H1 (cell line): ENCODE results near the gene TIAM2. TPM values are rescaled to one million over a fixed set of nuclear protein-coding genes. Genes with fewer than 3 reads are reported as not detected.

Experiments used
- CTCF ChIA-PET: fragments of 300-600 bp; sonication (Branson Sonifier 250); formaldehyde crosslinking; loops from one replicate; lab custom pipeline; 2021; ENCODE audit not compliant: partially characterized antibody; lab: Charles Lee
- POLR2A ChIA-PET: fragments of 300-600 bp; sonication (Branson Sonifier 250); formaldehyde crosslinking; loops from one replicate; lab custom pipeline; 2021; ENCODE audit warnings: inconsistent platforms; ENCODE audit not compliant: partially characterized antibody; lab: Charles Lee
- DNase-seq, 2 experiments: peaks; one replicate each; pipeline versions ENCODE4 v3.0.0 to v3.0.0-alpha.2; 2010 to 2022; ENCODE audit warnings: low spot score in 2 of 2, low read depth in 1 of 2, mixed read lengths in 1 of 2
- FAIRE-seq: peaks from 2 replicates; lab custom pipeline; 2011; peaks lifted over from hg19 to GRCh38; lab: Jason Lieb, UNC
- H2AFZ ChIP-seq: 2 replicates; pipeline ENCODE4 v1.8.1; 2012; ENCODE audit warnings: low read length, inconsistent platforms
- H2AK5ac ChIP-seq: 2 replicates; pipeline ENCODE4 v1.6.1; 2013; ENCODE audit warnings: low read depth, low read length
- H2BK120ac ChIP-seq: replicated peaks from 2 replicates; pipeline ENCODE3; 2013; ENCODE audit warnings: low read depth, low read length, inconsistent platforms
- H2BK12ac ChIP-seq: 2 replicates; pipeline ENCODE4 v1.6.1; 2013; ENCODE audit warnings: low read depth, low read length
- H2BK15ac ChIP-seq: 2 replicates; pipeline ENCODE4 v1.6.1; 2013; ENCODE audit warnings: low read length
- H2BK20ac ChIP-seq: 2 replicates; pipeline ENCODE4 v1.6.1; 2013; ENCODE audit warnings: low read length
- H2BK5ac ChIP-seq: 2 replicates; pipeline ENCODE4 v1.6.1; 2013; ENCODE audit warnings: low read depth, low read length
- H3K14ac ChIP-seq: 2 replicates; pipeline ENCODE4 v1.6.1; 2013; ENCODE audit warnings: inconsistent platforms; ENCODE audit not compliant: insufficient read length
- H3K18ac ChIP-seq: 2 replicates; pipeline ENCODE4 v1.6.1; 2013; ENCODE audit warnings: low read length; ENCODE audit errors: extremely low read depth
- H3K23ac ChIP-seq: 2 replicates; pipeline ENCODE4 v1.6.1; 2013; ENCODE audit warnings: inconsistent platforms; ENCODE audit not compliant: insufficient read length
- H3K23me2 ChIP-seq: 2 replicates; pipeline ENCODE4 v1.6.1; 2013; ENCODE audit warnings: low read depth, low read length
- H3K27ac ChIP-seq: 2 replicates; pipeline ENCODE4 v1.6.1; 2011; ENCODE audit warnings: low read depth, low read length, inconsistent platforms
- H3K27me3 ChIP-seq, 4 experiments: replicated peaks in 1 of 4; 1 replicate in 1 of 4; 2 replicates in 3 of 4; pipeline versions ENCODE4 v1.6.1 to v1.8.1; 2011 to 2013; ENCODE audit warnings: low read length in 3 of 4, mild to moderate bottlenecking in 3 of 4, inconsistent platforms in 2 of 4, mixed read lengths in 2 of 4, moderate library complexity in 1 of 4; ENCODE audit not compliant: control insufficient read depth in 3 of 4, insufficient read depth in 3 of 4; ENCODE audit errors: extremely low read depth in 1 of 4
- H3K36me3 ChIP-seq, 4 experiments: 2 replicates each; pipeline versions ENCODE4 v1.6.1 to v1.8.1; 2011 to 2013; ENCODE audit warnings: mild to moderate bottlenecking in 4 of 4, low read length in 3 of 4, moderate library complexity in 2 of 4, control low read depth in 1 of 4, inconsistent platforms in 1 of 4; ENCODE audit not compliant: insufficient read depth in 4 of 4, control insufficient read depth in 2 of 4
- H3K4ac ChIP-seq: replicated peaks from 2 replicates; pipeline ENCODE3; 2013; ENCODE audit warnings: low read length, low read depth, mixed read lengths, inconsistent platforms; ENCODE audit not compliant: insufficient read length
- H3K4me1 ChIP-seq, 4 experiments: replicated peaks in 1 of 4; 1 replicate in 1 of 4; 2 replicates in 3 of 4; pipeline versions ENCODE4 v1.6.1 to v1.8.1; 2011 to 2013; ENCODE audit warnings: low read length in 3 of 4, inconsistent platforms in 2 of 4, mixed read lengths in 1 of 4; ENCODE audit not compliant: insufficient read depth in 4 of 4, control insufficient read depth in 3 of 4
- H3K4me2 ChIP-seq, 2 experiments: 2 replicates each; pipeline versions ENCODE4 v1.6.1 to v1.8.1; 2011 to 2013; ENCODE audit warnings: low read depth in 2 of 2, low read length in 2 of 2, control low read depth in 1 of 2, inconsistent platforms in 1 of 2, mild to moderate bottlenecking in 1 of 2; ENCODE audit not compliant: insufficient read depth in 1 of 2
- H3K4me3 ChIP-seq, 4 experiments: fragments of 200-600, 300-600 bp in 1 of 4; sonication (generic), shearing (Covaris generic), sonication (Bioruptor Twin) in 1 of 4; 2 replicates each; pipeline versions ENCODE4 v1.5.1 to v1.8.1; 2011 to 2016; ENCODE audit warnings: low read length in 4 of 4, low read depth in 3 of 4, control low read depth in 2 of 4, inconsistent platforms in 2 of 4, mild to moderate bottlenecking in 2 of 4, mixed read lengths in 1 of 4, moderate library complexity in 1 of 4; ENCODE audit not compliant: insufficient read depth in 2 of 4; ENCODE audit errors: extremely low read depth in 1 of 4
- H3K56ac ChIP-seq: replicated peaks from 2 replicates; pipeline ENCODE3; 2013; ENCODE audit warnings: low read depth, mild to moderate bottlenecking, mixed read lengths, low read length, inconsistent platforms; ENCODE audit not compliant: insufficient read length
- H3K79me1 ChIP-seq: 2 replicates; pipeline ENCODE4 v1.6.1; 2013; ENCODE audit warnings: low read depth, low read length, control low read depth
- H3K79me2 ChIP-seq, 2 experiments: 2 replicates each; pipeline versions ENCODE4 v1.6.1 to v1.8.1; 2012 to 2013; ENCODE audit warnings: low read length in 2 of 2, mild to moderate bottlenecking in 2 of 2, inconsistent platforms in 1 of 2; ENCODE audit not compliant: insufficient read depth in 2 of 2, control insufficient read depth in 1 of 2
- H3K9ac ChIP-seq, 4 experiments: replicated peaks in 1 of 4; 1 replicate in 1 of 4; 2 replicates in 3 of 4; pipeline versions ENCODE4 v1.6.1 to v1.8.1; 2011 to 2013; ENCODE audit warnings: low read depth in 3 of 4, low read length in 3 of 4, control low read depth in 2 of 4, mild to moderate bottlenecking in 2 of 4, moderate library complexity in 2 of 4, inconsistent platforms in 1 of 4; ENCODE audit errors: extremely low read depth in 1 of 4
- H3K9me3 ChIP-seq, 2 experiments: 2 replicates each; pipeline versions ENCODE4 v1.6.1 to v1.8.1; 2012 to 2013; ENCODE audit warnings: mild to moderate bottlenecking in 2 of 2, moderate library complexity in 2 of 2, control low read depth in 1 of 2, inconsistent platforms in 1 of 2, low read depth in 1 of 2, low read length in 1 of 2, mixed read lengths in 1 of 2; ENCODE audit not compliant: insufficient read depth in 2 of 2
- H4K20me1 ChIP-seq, 2 experiments: replicated peaks in 1 of 2; 2 replicates each; pipeline versions ENCODE3 to v1.8.1; 2011 to 2013; ENCODE audit warnings: inconsistent platforms in 2 of 2, low read length in 2 of 2, mild to moderate bottlenecking in 1 of 2; ENCODE audit not compliant: insufficient read depth in 2 of 2, control insufficient read depth in 1 of 2
- H4K5ac ChIP-seq: 2 replicates; pipeline ENCODE4 v1.6.1; 2013; ENCODE audit warnings: low read length, low read depth, mixed read lengths, inconsistent platforms; ENCODE audit not compliant: insufficient read length
- H4K8ac ChIP-seq: 2 replicates; pipeline ENCODE4 v1.8.0; 2013; ENCODE audit warnings: mild to moderate bottlenecking, moderate library complexity, low read length, inconsistent platforms; ENCODE audit not compliant: insufficient read depth; ENCODE audit errors: extremely low read depth
- H4K91ac ChIP-seq: replicated peaks from 2 replicates; pipeline ENCODE3; 2013; ENCODE audit warnings: low read length, mixed read lengths, inconsistent platforms; ENCODE audit not compliant: insufficient read length
- EGR1 ChIP-seq: IDR thresholded peaks from 2 replicates; pipeline ENCODE4 v1.6.1; 2011; ENCODE audit warnings: low read depth, low read length, borderline replicate concordance
- HDAC2 ChIP-seq, 2 experiments: fragments of 300-600 bp in 1 of 2; sonication (generic) in 1 of 2; IDR thresholded peaks; 2 replicates each; pipeline ENCODE4 v1.6.1; 2011 to 2012; ENCODE audit warnings: low read depth in 2 of 2, low read length in 2 of 2, mild to moderate bottlenecking in 2 of 2, moderate library complexity in 2 of 2, borderline replicate concordance in 1 of 2, inconsistent platforms in 1 of 2
- JUN ChIP-seq: IDR thresholded peaks from 2 replicates; pipeline ENCODE4 v1.6.1; 2011; ENCODE audit warnings: low read depth, mild to moderate bottlenecking, improper control_type of control experiment, low read length
- MAFK ChIP-seq: IDR thresholded peaks from 2 replicates; pipeline ENCODE4 v1.6.1; 2012; ENCODE audit warnings: low read depth, mild to moderate bottlenecking, improper control_type of control experiment, low read length
- POLR2A ChIP-seq, 2 experiments: IDR thresholded peaks; 1 replicate in 1 of 2; 2 replicates in 1 of 2; pipeline ENCODE4 v1.6.1; 2011; ENCODE audit warnings: low read depth in 2 of 2, low read length in 2 of 2, mild to moderate bottlenecking in 2 of 2; ENCODE audit errors: control extremely low read depth in 1 of 2
- SP1 ChIP-seq: IDR thresholded peaks from 2 replicates; pipeline ENCODE4 v1.6.1; 2011; ENCODE audit warnings: low read depth, low read length
- SUZ12 ChIP-seq: fragments of 200-600 bp; sonication (generic); IDR thresholded peaks from 2 replicates; pipeline ENCODE4 v1.6.1; 2012; ENCODE audit warnings: mild to moderate bottlenecking, inconsistent platforms, low read length, moderate library complexity, mixed read lengths
- TBP ChIP-seq: IDR thresholded peaks from 2 replicates; pipeline ENCODE4 v1.6.1; 2011; ENCODE audit warnings: low read depth, low read length, improper control_type of control experiment
- TEAD4 ChIP-seq: IDR thresholded peaks from 2 replicates; pipeline ENCODE4 v1.6.1; 2012; ENCODE audit warnings: low read depth, low read length, inconsistent platforms, mixed read lengths
- YY1 ChIP-seq: IDR thresholded peaks from 2 replicates; pipeline ENCODE4 v1.6.1; 2011; ENCODE audit warnings: low read depth, mild to moderate bottlenecking, low read length
- WGBS, 2 experiments: shearing (Covaris generic) in 1 of 2; methylation state at CpG; one replicate each; pipeline versions ENCODE4 v1.1.6 to v1.1.7; 2013 to 2015; ENCODE audit warnings: low lambda C conversion rate in 2 of 2, mixed read lengths in 2 of 2, inconsistent platforms in 1 of 2, low coverage in 1 of 2, missing lambda C conversion rate in 1 of 2; ENCODE audit not compliant: insufficient replicate concordance in 2 of 2, insufficient coverage in 1 of 2, insufficient read length in 1 of 2; ENCODE audit errors: extremely low coverage in 1 of 2, missing lambda C conversion rate in 1 of 2; 5-methylcytosine and 5-hydroxymethylcytosine counted together
- polyA plus RNA-seq, 7 experiments: library from polyadenylated mRNA; depleted of rRNA in 3 of 7; stranded (reverse) in 5 of 7; unstranded in 2 of 7; fragments of >200 nt in 5 of 7; fragments of 200-250 nt in 2 of 7; gene quantifications; 1 replicate in 5 of 7; 2 replicates in 1 of 7; 4 replicates in 1 of 7; pipeline versions ENCODE4 v1.2.1 to v1.2.3, GENCODE V29; 2011 to 2013; ENCODE audit warnings: missing spikeins in 2 of 7, mixed read lengths in 2 of 7
- total RNA-seq: library from RNA; stranded (reverse); fragmentation: NEBNext Ultra II Directional; extraction: Animal tissue kit (Norgen Biotek cat#: 25700); gene quantifications from 2 replicates; pipeline ENCODE4 v1.2.1, GENCODE V29; 2021

Gene TIAM2
- total and polyA plus RNA-seq, 2 of the 8 experiments (the other 6 are each of a cell fraction or from before 2014, with no cell fraction given) = 7.4 to 23.9 TPM

GRCh38 chr6:155232848-155233247, 237.7 kb downstream of the TIAM2 start:
- Histone ChIP-seq H3K56ac (no peak overlapping the region), H3K23ac (no peak overlapping the region), H3K9me3 (peaks cover 8% of the 10 kb centered on the region in 2 experiments; a peak in 3 of 4 replicates), H3K9ac (no peak overlapping the region), H4K5ac (no peak overlapping the region), H2BK12ac (no peak overlapping the region), H2BK120ac (no peak overlapping the region), H2BK5ac (no peak overlapping the region), H3K79me2 (no peaks in the 10 kb centered on the region), H2AFZ (no peak overlapping the region), H3K27me3 (no peaks in the 10 kb centered on the region), H3K36me3 (peaks cover 0 to 3% (median 0%) of the 10 kb centered on the region in 4 experiments; a peak in 1 of 8 replicates), H2BK20ac (no peak overlapping the region), H3K4ac (no peak overlapping the region), H3K23me2 (no peaks in the 10 kb centered on the region), H3K4me1 (peaks cover 0 to 4% (median 0%) of the 10 kb centered on the region in 4 experiments; a peak in 2 of 7 replicates), H3K27ac (no peak overlapping the region), H3K4me3 (no peak overlapping the region), H3K79me1 (no peaks in the 10 kb centered on the region), H4K91ac (no peak overlapping the region), H4K20me1 (no peaks in the 10 kb centered on the region), H3K18ac (no peak overlapping the region), H4K8ac (no peak overlapping the region), H3K4me2 (no peak overlapping the region), H2BK15ac (no peak overlapping the region), H2AK5ac (no peak overlapping the region), H3K14ac (no peak overlapping the region)
- ChIA-PET CTCF (interaction anchor here (1.3 to 5.6 kb wide), 3 partner anchors 14 to 55 kb away, joined by 3 to 48 read pairs (median 17); no protein-coding TSS in a partner anchor), POLR2A (interaction anchor here (1.2 to 1.4 kb wide), 2 partner anchors 16 to 36 kb away, joined by 3 to 4 read pairs; no protein-coding TSS in a partner anchor)
- TF ChIP-seq HDAC2 (IDR thresholded peaks at IDR 0.05; ENCODE audit: borderline replicate concordance in 1 of 2, low read depth in 2 of 2, low read length in 2 of 2) (no peak), YY1 (no peak), POLR2A (IDR thresholded peaks at IDR 0.05; ENCODE audit: control extremely low read depth in 1 of 2, low read depth in 2 of 2, low read length in 2 of 2) (no peak), SP1 (no peak), TEAD4 (no peak), JUN (no peak), SUZ12 (no peak), EGR1 (no peak), TBP (no peak), MAFK (no peak)
- no peak for FAIRE-seq
- WGBS, 2 experiments = 85% methylated on average over 6 of the region's 6 CpGs; no CpG with 5 or more reads in 1 of the 2 experiments
- DNase-seq = no peak
